ENCODE data around the gene SRSF3.

- TF ChIP-seq, protein P1, sequence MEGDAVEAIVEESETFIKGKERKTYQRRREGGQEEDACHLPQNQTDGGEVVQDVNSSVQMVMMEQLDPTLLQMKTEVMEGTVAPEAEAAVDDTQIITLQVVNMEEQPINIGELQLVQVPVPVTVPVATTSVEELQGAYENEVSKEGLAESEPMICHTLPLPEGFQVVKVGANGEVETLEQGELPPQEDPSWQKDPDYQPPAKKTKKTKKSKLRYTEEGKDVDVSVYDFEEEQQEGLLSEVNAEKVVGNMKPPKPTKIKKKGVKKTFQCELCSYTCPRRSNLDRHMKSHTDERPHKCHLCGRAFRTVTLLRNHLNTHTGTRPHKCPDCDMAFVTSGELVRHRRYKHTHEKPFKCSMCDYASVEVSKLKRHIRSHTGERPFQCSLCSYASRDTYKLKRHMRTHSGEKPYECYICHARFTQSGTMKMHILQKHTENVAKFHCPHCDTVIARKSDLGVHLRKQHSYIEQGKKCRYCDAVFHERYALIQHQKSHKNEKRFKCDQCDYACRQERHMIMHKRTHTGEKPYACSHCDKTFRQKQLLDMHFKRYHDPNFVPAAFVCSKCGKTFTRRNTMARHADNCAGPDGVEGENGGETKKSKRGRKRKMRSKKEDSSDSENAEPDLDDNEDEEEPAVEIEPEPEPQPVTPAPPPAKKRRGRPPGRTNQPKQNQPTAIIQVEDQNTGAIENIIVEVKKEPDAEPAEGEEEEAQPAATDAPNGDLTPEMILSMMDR (IDR thresholded peaks at IDR 0.05), result no peak
- TF ChIP-seq POLR2A (IDR thresholded peaks at IDR 0.05), result no peak
Observed at GRCh38 chr6:36627141-36627540, 33.0 kb downstream of the SRSF3 start.

Measured in uterus (tissue), 2 donors.